GM23338 (cell line): Measurements from ENCODE around the gene RBM43. TPM values are rescaled to one million over a fixed set of nuclear protein-coding genes. Genes with fewer than 3 reads are reported as not detected.

Source experiments
- ATAC-seq: fragments of 200-7000 bp; cut with Tn5 transposase; 3 replicates; pipeline ENCODE4 v1.9.1; 2020
- DNase-seq: peaks from one replicate; pipeline ENCODE4 v3.0.0-alpha.2; 2015; ENCODE audit warnings: low spot score
- H2AFZ ChIP-seq: fragments of 200-600 bp; sonication (generic); 2 replicates; pipeline ENCODE4 v1.8.0; 2016; ENCODE audit warnings: antibody characterized with exemption, mild to moderate bottlenecking, moderate library complexity
- H3F3A ChIP-seq: fragments of 200-600 bp; sonication (generic); replicated peaks from 2 replicates; pipeline ENCODE4 v1.8.0; 2017; ENCODE audit warnings: antibody characterized with exemption, mixed run types, low read depth
- H3K27ac ChIP-seq: fragments of 200-600 bp; sonication (generic); 2 replicates; pipeline ENCODE4 v1.6.1; 2016; ENCODE audit warnings: low read depth
- H3K27me3 ChIP-seq: fragments of 200-600 bp; sonication (generic); 2 replicates; pipeline ENCODE4 v1.8.0; 2016; ENCODE audit warnings: mild to moderate bottlenecking, mixed run types, moderate library complexity; ENCODE audit not compliant: insufficient read depth
- H3K36me3 ChIP-seq: fragments of 200-600 bp; sonication (generic); 2 replicates; pipeline ENCODE4 v1.8.0; 2016; ENCODE audit warnings: mild to moderate bottlenecking; ENCODE audit not compliant: insufficient read depth
- H3K4me1 ChIP-seq: fragments of 200-600 bp; sonication (generic); 2 replicates; pipeline ENCODE4 v1.8.0; 2016; ENCODE audit warnings: mild to moderate bottlenecking, moderate library complexity; ENCODE audit not compliant: insufficient read depth
- H3K4me2 ChIP-seq: fragments of 200-600 bp; sonication (generic); 2 replicates; pipeline ENCODE4 v1.7.1; 2017; ENCODE audit warnings: mixed run types
- H3K4me3 ChIP-seq: fragments of 200-600 bp; sonication (generic); 2 replicates; pipeline ENCODE4 v1.6.1; 2016; ENCODE audit warnings: mixed run types
- H3K79me2 ChIP-seq: fragments of 200-600 bp; sonication (generic); replicated peaks from 2 replicates; pipeline ENCODE4 v1.8.0; 2017; ENCODE audit warnings: mild to moderate bottlenecking; ENCODE audit not compliant: insufficient read depth
- H3K9me2 ChIP-seq: fragments of 200-600 bp; sonication (generic); 2 replicates; pipeline ENCODE4 v1.8.0; 2017; ENCODE audit not compliant: insufficient read depth
- H4K20me1 ChIP-seq: fragments of 200-600 bp; sonication (generic); replicated peaks from 2 replicates; pipeline ENCODE4 v1.8.0; 2017; ENCODE audit warnings: mild to moderate bottlenecking; ENCODE audit not compliant: insufficient read depth
- H3K27ac Mint-ChIP-seq: 2 replicates; pipeline ENCODE4 v1.8.0; 2020; ENCODE audit warnings: inconsistent platforms, mild to moderate bottlenecking, moderate library complexity, mixed read lengths
- H3K27me3 Mint-ChIP-seq: 3 replicates; pipeline ENCODE4 v1.8.0; 2022; ENCODE audit warnings: low read depth, mild to moderate bottlenecking, moderate library complexity, mixed read lengths, inconsistent platforms; ENCODE audit not compliant: insufficient read depth, poor library complexity
- H3K36me3 Mint-ChIP-seq: 3 replicates; pipeline ENCODE4 v1.8.0; 2021; ENCODE audit warnings: low read depth, mild to moderate bottlenecking, inconsistent platforms, moderate library complexity, mixed read lengths
- H3K4me1 Mint-ChIP-seq: 3 replicates; pipeline ENCODE4 v1.8.0; 2020; ENCODE audit warnings: mild to moderate bottlenecking, inconsistent platforms, mixed read lengths
- H3K4me3 Mint-ChIP-seq: 3 replicates; pipeline ENCODE4 v1.8.0; 2021; ENCODE audit warnings: moderate library complexity, mild to moderate bottlenecking, inconsistent platforms, mixed read lengths
- H3K9me3 Mint-ChIP-seq: 3 replicates; pipeline ENCODE4 v1.8.0; 2020; ENCODE audit warnings: moderate library complexity, mild to moderate bottlenecking, inconsistent platforms, mixed read lengths
- CREB1 ChIP-seq: fragments of 250-450 bp; sonication (Bioruptor Pico); IDR thresholded peaks from 2 replicates; pipeline ENCODE4 v1.5.0; 2020; ENCODE audit warnings: low read depth, mild to moderate bottlenecking, moderate library complexity
- EZH2 ChIP-seq: fragments of 200-600 bp; sonication (generic); IDR thresholded peaks from one replicate; pipeline ENCODE4 v1.8.0; 2017; ENCODE audit warnings: antibody characterized with exemption, mild to moderate bottlenecking, low read depth; ENCODE audit not compliant: unreplicated experiment
- EZH2phosphoT487 ChIP-seq: fragments of 200-600 bp; sonication (generic); IDR thresholded peaks from one replicate; pipeline ENCODE4 v1.8.1; 2018; ENCODE audit warnings: antibody characterized with exemption; ENCODE audit not compliant: unreplicated experiment
- JUNB ChIP-seq: IDR thresholded peaks from one replicate; pipeline ENCODE4 v1.6.1; 2016; ENCODE audit warnings: antibody characterized with exemption; ENCODE audit not compliant: unreplicated experiment
- NANOG ChIP-seq: IDR thresholded peaks from 2 replicates; pipeline ENCODE4 v1.6.1; 2016; ENCODE audit warnings: antibody characterized with exemption, borderline replicate concordance
- POLR2AphosphoS5 ChIP-seq: IDR thresholded peaks from 2 replicates; pipeline ENCODE4 v1.6.1; 2016; ENCODE audit warnings: antibody characterized with exemption, low read depth
- REST ChIP-seq: IDR thresholded peaks from one replicate; pipeline ENCODE4 v1.6.1; 2018; ENCODE audit warnings: antibody characterized with exemption; ENCODE audit not compliant: unreplicated experiment
- STAT1 ChIP-seq: IDR thresholded peaks from one replicate; pipeline ENCODE4 v1.6.1; 2016; ENCODE audit warnings: antibody characterized with exemption; ENCODE audit not compliant: unreplicated experiment
- ZNF114 ChIP-seq: fragments of 250-450 bp; sonication (Bioruptor Pico); IDR thresholded peaks from 2 replicates; pipeline ENCODE4 v1.5.0; 2020; ENCODE audit warnings: mild to moderate bottlenecking, moderate library complexity
- ZNF331 ChIP-seq: fragments of 250-450 bp; sonication (Bioruptor Pico); IDR thresholded peaks from 2 replicates; pipeline ENCODE4 v1.5.0; 2020; ENCODE audit warnings: low read depth, mild to moderate bottlenecking, moderate library complexity
- polyA plus RNA-seq: library from polyadenylated mRNA; unstranded; fragments of >200 nt; fragmentation: Nextera tagmentation; extraction: Ambion mirVana; gene quantifications from 2 replicates; pipeline ENCODE4 v1.2.1, GENCODE V29; 2016
- total RNA-seq: library from RNA; depleted of rRNA; stranded (reverse); fragments of >200 nt; shearing (Covaris generic); gene quantifications from 2 replicates; pipeline ENCODE4 v1.2.3, GENCODE V29; 2014

RBM43 gene
- total and polyA plus RNA-seq, 2 experiments from 2014 or later, result 3.3 to 3.4 TPM

- no peak for TF ChIP-seq EZH2phosphoT487
Measured at GRCh38 chr2:151278487-151278886, 16.8 kb upstream of the RBM43 start (continued).

- Mint-ChIP-seq H3K36me3 (no peaks in the 10 kb centered on the region), H3K4me3 (no peak overlapping the region), H3K27me3 (no peaks in the 10 kb centered on the region), H3K27ac (no peak overlapping the region), H3K4me1 (no peaks in the 10 kb centered on the region), H3K9me3 (no peaks in the 10 kb centered on the region; the same call in 2 of the 3 replicates)
- no peak for TF ChIP-seq ZNF114
- TF ChIP-seq JUNB, result no peak
- TF ChIP-seq NANOG, result no peak
- H4K20me1 ChIP-seq, result no peaks in the 10 kb centered on the region
- no peaks in the 10 kb centered on the region for H3F3A ChIP-seq
- DNase-seq (no peak), ATAC-seq (no peak)
- no peaks in the 10 kb centered on the region for H3K79me2 ChIP-seq
- H3K4me3 ChIP-seq, result no peak overlapping the region
- H3K4me2 ChIP-seq, result no peak overlapping the region
- H3K9me2 ChIP-seq, result no peaks in the 10 kb centered on the region
- H3K36me3 ChIP-seq, result no peaks in the 10 kb centered on the region
- no peaks in the 10 kb centered on the region for H3K27me3 ChIP-seq
- H3K4me1 ChIP-seq, result no peaks in the 10 kb centered on the region
- H3K27ac ChIP-seq, result no peak overlapping the region
- H2AFZ ChIP-seq, result no peak overlapping the region
Measured at GRCh38 chr2:151277067-151277466, 15.4 kb upstream of the RBM43 start.

GRCh38 chr2:151275291-151275690 lies 13.6 kb upstream of the RBM43 start:
- Mint-ChIP-seq H3K36me3 (no peaks in the 10 kb centered on the region), H3K27me3 (no peaks in the 10 kb centered on the region), H3K27ac (no peak overlapping the region), H3K4me3 (no peak overlapping the region), H3K4me1 (no peaks in the 10 kb centered on the region), H3K9me3 (no peaks in the 10 kb centered on the region; the same call in 2 of the 3 replicates)
- Histone ChIP-seq H3K27me3 (no peaks in the 10 kb centered on the region), H4K20me1 (no peaks in the 10 kb centered on the region), H3K4me1 (no peaks in the 10 kb centered on the region), H3F3A (no peaks in the 10 kb centered on the region), H3K9me2 (no peaks in the 10 kb centered on the region), H3K27ac (no peak overlapping the region), H3K79me2 (no peaks in the 10 kb centered on the region), H3K4me3 (no peak overlapping the region), H3K36me3 (no peaks in the 10 kb centered on the region), H2AFZ (no peak overlapping the region), H3K4me2 (no peak overlapping the region)
- no peak for ATAC-seq
- TF ChIP-seq ZNF114 (no peak), EZH2phosphoT487 (no peak), EZH2 (no peak), CREB1 (CRISPR knock-in tag) (no peak), STAT1 (no peak), NANOG (no peak), REST (no peak), POLR2AphosphoS5 (no peak), ZNF331 (CRISPR knock-in tag) (no peak)
- no peak for DNase-seq
